Erythroblast (primary cell): ENCODE measurements around the gene SLX4.

ENCODE experiments used
- GATA1 ChIP-seq: IDR thresholded peaks from 2 replicates; pipeline ENCODE4 v1.6.1; 2011; ENCODE audit warnings: low read depth, mild to moderate bottlenecking, control low read depth, low read length, moderate library complexity
- POLR2A ChIP-seq: IDR thresholded peaks from 2 replicates; pipeline ENCODE4 v1.6.1; 2011; ENCODE audit warnings: mild to moderate bottlenecking, low read length

- TF ChIP-seq POLR2A (no peak), GATA1 (no peak)
Observed at GRCh38 chr16:3597676-3598075, 13.7 kb downstream of the SLX4 start.
